GM19238 (cell line): ENCODE measurements around the gene FBRSL1.

ENCODE experiments used
- DNase-seq: peaks from one replicate; pipeline ENCODE4 v3.0.0; 2011; ENCODE audit warnings: low spot score; ENCODE audit not compliant: insufficient read length

The FBRSL1 gene

GRCh38 chr12:132495629-132496357 lies 5.8 kb downstream of the FBRSL1 start:
- DNase-seq = no peak

GRCh38 chr12:132496358-132496669 lies 6.4 kb downstream of the FBRSL1 start:
- no peak for DNase-seq

- DNase-seq = no peak
Observed at GRCh38 chr12:132496710-132497109, 6.8 kb downstream of the FBRSL1 start.

DNA sequence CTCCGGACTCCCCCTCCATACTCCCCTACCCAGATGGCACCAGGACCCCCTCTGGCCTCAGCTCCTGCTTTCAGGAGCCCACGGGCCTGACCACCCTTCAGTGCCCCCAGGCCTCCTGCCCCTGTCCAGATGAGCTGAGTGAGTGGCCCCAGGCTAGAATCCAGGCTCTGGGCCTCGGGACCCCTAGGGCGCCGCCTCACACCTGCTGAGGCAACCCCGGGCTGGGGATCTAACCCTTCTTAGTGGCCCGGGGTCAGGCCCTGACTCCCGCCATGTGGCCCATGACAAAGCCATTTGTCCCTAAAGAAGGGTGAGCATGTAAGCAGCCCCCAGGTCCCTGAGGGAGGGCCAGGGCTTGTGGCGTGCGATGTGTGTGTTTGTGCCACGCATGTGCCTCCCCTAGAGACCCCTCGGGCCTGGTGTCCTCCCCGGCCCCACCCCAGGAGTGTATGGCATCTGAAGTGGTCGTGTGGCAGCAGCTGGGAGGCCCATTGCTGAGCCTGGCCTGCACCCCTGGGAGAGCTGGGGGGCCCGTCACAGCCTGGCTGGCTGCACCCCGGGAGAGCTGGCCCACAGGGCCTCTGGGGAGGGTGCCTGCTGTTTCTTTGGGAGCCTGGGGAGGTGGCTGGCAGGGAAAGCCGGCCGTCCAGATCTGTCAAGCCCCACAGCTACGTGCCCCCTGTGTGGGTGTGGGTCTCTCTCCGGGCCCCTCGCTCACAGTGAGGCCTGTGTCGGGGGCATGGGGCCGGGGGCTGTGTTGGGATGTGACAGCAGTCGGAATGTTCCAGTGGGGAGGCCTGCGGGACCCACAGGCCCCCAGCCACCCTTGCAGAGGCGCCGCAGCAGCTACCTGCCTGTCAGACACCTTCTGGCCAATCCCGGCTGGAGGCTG lies 7.8 kb downstream of the FBRSL1 start:
- no peak for DNase-seq

DNA sequence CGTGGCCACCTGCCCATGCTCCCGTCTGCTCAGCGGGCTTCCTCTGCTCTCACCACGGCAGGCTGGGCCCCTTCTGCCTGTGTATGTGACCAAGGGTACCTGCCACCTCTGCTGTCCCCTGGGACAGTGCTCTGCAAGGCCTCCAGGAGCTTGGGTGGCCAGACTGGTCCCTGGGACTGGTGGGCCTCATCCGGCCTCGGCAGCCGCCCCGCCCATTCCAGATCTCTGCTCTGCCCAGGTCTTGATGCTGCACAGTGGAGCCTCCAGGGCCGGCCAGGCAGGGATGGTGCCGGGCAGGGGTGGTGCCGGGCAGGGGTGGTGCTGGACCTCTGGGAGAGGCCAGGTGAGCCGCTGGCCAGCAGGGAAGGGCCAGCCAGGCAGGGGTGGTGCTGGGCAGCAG lies 9.0 kb downstream of the FBRSL1 start:
- no peak for DNase-seq

GRCh38 chr12:132500142-132500855 lies 10.3 kb downstream of the FBRSL1 start:
- no peak for DNase-seq

DNA sequence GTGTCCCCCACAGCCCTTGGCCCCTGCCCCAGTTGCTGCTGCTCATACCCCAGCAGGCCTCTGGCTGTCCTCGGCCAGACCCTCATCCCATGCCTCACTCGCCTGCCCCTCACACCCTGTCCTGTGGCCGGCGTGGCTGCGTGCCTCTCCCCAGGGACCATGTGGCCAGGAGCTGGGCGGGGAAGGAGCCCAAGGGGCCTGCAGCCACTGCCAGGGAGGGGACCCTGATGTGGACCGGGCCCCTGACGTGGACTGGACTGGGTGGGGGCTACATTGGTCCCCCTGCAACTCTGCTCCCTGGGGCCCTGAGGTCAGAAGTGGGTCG lies 10.9 kb downstream of the FBRSL1 start:
- DNase-seq = no peak

- no peak for DNase-seq
Observed at GRCh38 chr12:132501204-132501940, 11.4 kb downstream of the FBRSL1 start.

- no peak for DNase-seq
Observed at GRCh38 chr12:132502149-132502881, 12.4 kb downstream of the FBRSL1 start.

- no peak for DNase-seq
Observed at GRCh38 chr12:132502882-132503193, 12.9 kb downstream of the FBRSL1 start.

DNA sequence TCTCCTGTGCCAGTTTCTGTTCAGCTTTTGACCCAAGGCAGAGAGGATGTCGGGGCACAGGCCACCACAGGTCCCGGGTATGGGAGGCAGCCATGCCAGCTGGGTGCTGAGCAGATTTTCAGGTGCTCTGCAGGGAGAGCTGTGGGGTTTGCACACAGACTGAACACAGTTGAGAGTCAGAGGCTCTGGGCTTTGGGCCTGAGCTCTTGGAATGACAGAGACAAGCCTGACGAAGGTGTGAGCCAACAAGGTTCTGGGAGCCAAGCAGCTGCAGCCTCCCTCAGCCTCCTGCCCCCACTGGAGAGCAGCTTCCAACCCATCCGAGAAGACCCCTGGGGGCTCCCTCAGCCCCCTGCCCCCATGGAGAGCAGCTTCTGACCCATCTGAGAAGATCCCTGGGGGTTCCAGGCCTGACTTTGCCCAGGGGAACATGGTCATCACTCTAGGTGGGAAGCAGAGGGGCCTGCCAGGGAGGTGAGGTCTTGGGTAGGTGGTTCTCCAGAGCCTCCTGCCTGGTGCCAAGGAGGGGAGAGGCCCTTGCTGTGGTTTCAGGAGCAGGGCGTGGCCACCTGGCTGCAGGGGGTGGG lies 13.8 kb downstream of the FBRSL1 start:
- no peak for DNase-seq

DNA sequence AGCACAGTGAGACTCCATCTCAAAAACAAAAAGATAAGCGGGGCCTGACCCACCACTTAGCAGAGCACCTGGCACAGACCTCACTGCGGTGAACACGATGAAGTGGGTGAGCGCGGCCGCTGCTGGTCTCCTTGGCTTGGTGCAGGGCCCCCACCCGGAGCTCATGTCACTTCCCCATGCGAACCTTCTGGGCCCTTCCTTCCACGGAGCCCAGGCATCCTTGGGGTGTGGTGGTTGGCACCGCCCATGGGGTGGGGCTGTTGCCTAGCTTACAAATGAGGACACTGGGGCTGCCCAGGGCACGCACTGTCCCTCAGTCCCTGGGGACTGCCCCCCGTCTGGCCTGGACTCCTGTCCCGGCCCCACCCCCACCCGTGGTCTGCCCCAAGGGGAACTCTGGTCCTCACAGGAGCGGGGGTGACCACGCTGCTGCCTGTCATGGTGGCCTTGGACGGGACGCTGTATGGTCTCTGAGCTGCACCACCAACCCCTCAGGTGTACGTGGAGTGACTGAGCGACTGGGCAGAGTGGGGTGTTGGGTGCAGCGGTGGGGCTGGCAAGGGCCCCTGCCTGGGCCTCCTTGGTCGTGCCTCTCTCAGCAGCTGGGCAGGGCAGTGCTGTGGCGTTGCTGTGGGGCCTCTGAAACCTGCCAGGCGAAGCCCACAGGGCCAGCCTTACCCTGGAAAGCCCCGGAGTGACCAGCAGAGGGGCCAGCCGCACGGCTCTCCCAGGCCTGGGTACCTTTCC lies 15.3 kb downstream of the FBRSL1 start:
- DNase-seq = no peak

DNA sequence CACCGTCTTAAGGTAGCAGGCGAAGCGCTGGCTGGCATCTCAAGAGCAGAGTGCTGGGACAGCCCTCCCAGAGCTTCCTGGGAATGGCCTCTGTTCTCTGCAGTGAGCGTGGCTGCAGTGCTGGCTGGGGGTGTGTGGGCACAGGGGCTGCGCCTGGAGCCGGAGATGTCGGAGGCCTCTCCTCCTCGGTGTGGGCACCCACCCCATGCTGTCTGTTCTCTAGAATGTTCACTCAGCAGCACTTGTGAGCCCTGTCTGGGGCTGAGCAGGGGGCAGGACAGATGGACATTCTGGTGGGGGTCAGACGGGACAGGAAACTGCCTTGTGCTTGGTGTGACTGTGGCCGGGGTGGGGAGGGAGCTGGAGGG lies 15.9 kb downstream of the FBRSL1 start:
- DNase-seq = no peak

- DNase-seq = peak; percentile 83
Observed at GRCh38 chr12:132506328-132507160, 16.6 kb downstream of the FBRSL1 start.

DNA sequence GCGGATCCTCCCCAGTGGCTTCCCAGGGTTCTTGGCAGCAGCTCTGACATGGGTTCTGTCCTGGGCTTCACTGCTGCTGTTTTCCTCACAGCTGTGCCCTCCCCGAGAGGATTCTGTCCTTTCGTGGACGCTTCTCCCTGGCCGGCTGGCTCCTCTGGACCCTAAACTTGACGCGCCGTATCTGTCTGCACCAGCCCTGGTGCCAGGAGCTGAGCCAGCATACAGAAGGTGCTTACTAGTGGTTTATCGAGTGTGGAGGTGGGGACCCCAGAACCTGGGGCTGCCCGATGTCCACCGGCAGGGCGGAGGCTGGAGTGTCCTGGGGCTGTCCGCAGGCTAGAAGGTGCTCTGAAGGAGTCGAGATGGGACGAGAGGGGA lies 17.2 kb downstream of the FBRSL1 start:
- no peak for DNase-seq

DNA sequence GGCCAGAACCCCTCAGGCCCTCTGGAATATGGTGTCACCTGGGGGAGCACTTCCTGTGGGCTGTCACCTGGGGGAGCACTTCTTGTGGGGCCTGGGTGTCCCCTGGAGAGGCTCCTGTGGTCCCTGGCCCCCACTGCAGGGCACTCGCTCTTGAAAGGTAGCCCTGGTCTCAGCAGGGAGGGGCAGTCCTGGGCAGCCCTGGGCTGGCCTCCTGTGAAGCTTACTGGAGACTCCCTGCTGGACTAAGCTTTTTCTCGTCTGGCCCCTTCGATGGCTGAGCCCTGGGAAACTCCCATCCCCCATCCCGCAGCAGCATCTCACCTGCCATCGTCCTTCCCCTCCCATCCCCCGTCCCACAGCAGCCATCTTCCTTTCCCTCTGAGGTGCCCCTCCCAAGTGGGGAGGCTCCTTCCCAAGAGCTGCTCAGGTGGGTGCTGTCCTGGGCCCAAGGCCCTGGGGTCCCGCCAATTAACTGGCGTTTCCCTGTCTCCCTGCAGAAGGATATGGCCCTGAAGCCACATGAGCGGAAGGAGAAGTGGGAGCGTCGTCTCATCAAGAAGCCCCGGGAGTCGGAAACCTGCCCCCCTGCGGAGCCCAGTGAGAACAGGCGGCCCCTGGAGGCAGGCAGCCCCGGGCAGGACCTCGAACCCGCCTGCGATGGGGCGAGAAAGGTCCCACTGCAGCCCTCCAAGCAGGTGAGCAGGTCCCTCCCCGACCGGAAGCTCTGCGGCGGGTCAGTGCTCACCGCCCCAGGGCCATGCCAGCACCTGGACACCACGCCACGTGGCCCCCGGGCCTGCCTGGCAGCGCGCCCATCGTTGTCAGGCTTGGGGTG lies 17.9 kb downstream of the FBRSL1 start:
- DNase-seq = no peak

DNA sequence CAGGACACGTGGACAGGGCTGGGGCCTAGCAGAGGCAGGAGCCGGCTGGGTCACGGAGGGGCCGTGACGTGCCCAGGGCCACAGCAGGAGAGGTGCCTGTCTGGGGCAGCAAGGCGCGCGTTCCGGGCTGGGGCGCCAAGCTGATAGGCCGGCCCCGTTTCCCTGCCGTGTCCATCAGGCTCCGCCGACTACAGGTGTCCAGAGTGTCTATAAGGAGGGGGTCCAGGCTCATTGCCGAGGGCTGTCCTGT lies 18.5 kb downstream of the FBRSL1 start:
- no peak for DNase-seq

DNA sequence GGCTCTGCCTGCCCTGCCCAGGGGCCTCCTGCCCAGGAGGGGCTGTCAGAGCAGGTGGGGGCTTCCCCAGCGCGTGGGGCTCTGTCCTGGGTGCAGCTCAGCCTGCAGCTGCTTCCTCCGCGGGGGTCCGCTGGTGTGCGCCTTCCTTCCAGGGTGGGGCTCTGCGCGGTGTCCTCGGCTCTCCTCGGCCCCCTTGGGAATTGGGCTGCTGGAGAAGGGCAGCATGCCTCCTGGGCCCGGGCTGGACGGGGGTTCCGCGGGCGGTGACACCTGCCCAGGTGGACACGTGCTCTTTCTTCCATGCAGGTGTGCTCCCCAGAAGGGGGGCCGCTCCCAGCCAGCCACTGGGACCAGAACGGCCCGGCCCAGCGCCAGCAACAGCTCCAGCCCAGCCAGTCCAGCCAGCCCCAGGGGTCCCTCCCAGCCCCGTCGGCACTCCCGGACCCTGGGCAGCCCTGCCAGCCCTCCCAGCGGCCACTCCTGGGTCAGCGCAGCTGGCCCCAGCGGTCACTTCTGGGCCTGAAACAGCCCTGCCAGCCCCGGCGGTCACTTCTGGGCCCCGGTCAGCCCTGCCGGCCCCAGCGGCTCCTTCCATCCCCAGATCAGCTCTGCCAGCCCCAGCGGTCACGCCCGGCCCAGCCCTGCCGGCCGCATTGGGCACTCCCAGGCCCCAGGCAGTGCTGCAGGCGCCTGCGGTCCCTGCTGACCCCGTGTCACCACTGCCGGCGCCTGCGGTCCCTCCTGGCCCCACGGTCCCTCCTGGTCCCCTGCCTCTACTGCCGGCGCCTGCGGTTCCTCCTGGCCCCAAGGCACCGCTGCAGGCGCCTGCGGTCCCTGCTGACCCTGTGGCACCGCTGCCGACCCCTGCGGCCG lies 19.1 kb downstream of the FBRSL1 start:
- DNase-seq = no peak
